ENCODE results near the gene MRPL40. TPM values are rescaled to one million over a fixed set of nuclear protein-coding genes. Genes with fewer than 3 reads are reported as not detected.

The MRPL40 gene
- total RNA-seq, 1 experiment from 2014 or later, result 65.2 TPM

DNA sequence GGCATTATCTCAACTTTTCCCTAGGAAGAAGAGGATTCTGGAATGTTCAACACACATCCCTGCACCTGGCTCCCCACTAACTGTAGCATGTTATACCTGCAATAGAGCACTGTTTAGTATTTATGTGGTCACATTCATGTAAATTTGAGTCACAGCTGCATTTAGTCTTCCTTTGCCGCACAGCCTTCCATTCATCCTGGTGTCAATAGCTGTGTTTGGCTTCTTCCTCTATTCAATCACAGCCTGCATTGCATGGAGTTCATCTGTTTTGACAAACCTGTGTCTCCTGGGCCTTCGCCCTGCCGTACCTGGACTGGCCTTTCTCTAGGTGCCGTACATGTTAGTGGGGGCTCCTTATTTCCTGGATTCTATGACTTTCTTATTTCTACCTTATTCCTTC is 19.2 kb downstream of the MRPL40 start:
- H3K4me1 ChIP-seq (replicated peaks), result peaks cover 33% of the 10 kb centered on the region
- H3K27ac ChIP-seq, result no peak overlapping the region
- no peaks in the 10 kb centered on the region for H3K9me3 ChIP-seq (replicated peaks)
- peaks cover 87% of the 10 kb centered on the region for H3K36me3 ChIP-seq
- H3K27me3 ChIP-seq (replicated peaks), result no peaks in the 10 kb centered on the region
- no peak for DNase-seq (ENCODE audit: low read depth in 1 of 2, low spot score in 2 of 2)
- H3K4me3 ChIP-seq, result no peak overlapping the region

DNA sequence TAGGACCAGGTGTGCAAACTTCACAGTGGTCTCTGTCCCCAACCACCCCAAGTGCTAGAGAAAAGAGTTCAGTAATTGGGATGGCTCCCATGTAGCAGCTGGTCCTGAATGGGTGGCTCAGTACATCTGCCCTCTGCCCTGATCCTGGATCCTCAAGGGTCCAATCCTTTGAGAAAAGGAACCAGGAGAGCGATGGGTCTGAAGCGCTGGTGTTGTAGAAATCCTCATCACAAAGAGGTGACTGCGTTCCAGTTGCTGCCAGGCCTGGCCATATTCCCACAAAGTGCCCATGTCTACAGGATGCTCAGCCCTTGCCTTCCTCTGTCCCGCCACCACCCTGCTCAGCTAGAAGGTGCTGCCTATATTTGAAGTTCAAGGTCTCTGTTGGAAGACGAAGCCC is 21.4 kb downstream of the MRPL40 start:
- Histone ChIP-seq H3K27me3 (replicated peaks) (no peaks in the 10 kb centered on the region), H3K4me3 (no peak overlapping the region), H3K4me1 (replicated peaks) (peaks cover 40% of the 10 kb centered on the region), H3K9me3 (replicated peaks) (no peaks in the 10 kb centered on the region), H3K36me3 (peaks cover 97% of the 10 kb centered on the region), H3K27ac (no peak overlapping the region)
- no peak for DNase-seq (ENCODE audit: low read depth in 1 of 2, low spot score in 2 of 2)

DNA sequence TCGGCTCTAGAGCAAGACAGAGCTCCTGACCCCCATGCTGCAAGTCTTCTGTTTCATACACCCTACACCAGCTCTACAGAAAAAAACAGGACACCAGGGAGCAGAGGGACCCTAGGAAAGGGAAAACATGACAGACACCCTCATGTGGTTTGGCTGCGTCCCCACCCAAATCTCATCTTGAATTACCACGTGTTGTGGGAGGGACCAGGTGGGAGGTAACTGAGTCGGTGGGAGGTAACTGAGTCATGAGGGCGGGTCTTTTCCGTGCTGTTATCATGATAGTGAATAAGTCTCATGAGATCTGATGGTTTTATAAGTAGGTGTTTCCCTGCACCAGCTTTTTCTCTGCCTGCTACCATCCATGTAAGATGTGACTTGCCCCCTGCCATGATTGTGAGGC is 21.8 kb downstream of the MRPL40 start:
- peaks cover 39% of the 10 kb centered on the region for H3K4me1 ChIP-seq (replicated peaks)
- H3K27ac ChIP-seq, result no peak overlapping the region
- no peaks in the 10 kb centered on the region for H3K9me3 ChIP-seq (replicated peaks)
- no peak for DNase-seq (ENCODE audit: low read depth in 1 of 2, low spot score in 2 of 2)
- H3K4me3 ChIP-seq, result no peak overlapping the region
- H3K36me3 ChIP-seq, result peaks cover 97% of the 10 kb centered on the region
- no peaks in the 10 kb centered on the region for H3K27me3 ChIP-seq (replicated peaks)

DNA sequence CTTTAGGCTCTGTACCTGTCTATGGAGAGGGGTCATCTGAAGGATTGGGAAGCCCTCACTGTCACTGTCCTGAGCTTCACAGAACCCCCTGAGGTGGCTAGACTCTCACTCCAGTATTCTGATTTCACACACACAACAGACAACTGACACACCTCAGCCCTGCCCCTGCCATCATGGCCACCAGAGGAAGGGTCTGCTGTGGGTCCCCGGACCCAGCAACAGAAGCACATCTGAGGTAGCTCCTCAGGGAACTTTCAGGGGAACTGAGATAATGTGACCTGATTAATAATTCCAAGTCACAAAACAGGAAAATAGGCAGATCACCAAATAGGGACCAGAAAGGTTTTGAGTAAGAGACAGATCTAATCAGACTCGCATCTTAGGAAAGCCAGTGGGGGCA is 22.7 kb downstream of the MRPL40 start:
- H3K4me3 ChIP-seq, result no peak overlapping the region
- peak overlapping the region; percentile 82 for H3K27ac ChIP-seq
- no peak for DNase-seq (ENCODE audit: low read depth in 1 of 2, low spot score in 2 of 2)
- no peaks in the 10 kb centered on the region for H3K27me3 ChIP-seq (replicated peaks)
- H3K9me3 ChIP-seq (replicated peaks), result no peaks in the 10 kb centered on the region
- peaks cover 39% of the 10 kb centered on the region for H3K4me1 ChIP-seq (replicated peaks)
- peaks cover 93% of the 10 kb centered on the region for H3K36me3 ChIP-seq

DNA sequence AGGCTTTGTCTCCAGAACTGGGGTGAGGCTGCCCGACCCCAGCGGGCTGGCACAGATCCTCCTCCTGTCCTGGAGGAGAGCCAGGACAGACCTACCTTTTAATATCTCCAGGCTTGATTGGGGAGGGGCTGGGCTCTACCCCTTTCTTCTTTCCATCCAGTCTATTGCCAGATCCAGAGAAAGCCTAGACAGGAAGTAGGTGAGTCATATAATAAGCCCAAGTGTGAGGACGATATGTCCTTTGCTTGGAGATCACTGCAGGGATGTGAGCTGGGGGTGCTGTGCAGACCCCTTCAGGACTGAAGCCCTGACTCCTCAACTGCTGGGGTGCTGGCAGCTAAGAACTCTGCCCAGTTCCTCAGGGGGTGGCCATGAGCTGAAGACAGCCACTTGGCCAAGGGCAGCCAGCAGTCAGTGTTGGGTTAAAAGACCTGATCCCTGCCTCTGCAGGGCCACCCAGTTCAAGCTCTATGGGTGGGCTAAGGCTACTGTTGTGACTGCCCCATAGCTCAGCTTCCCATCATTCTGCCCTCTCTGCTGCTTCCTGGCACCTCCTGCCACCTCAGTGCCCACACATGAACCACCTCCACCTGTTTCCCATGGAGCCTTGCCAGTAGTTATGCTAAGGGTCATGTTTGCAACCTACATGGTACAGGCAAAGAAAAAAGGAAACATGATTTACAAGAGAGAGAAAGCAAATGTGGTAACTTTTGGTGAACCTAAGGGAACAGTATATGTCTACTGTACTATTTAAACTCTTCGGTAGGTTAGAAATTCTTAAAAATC is 23.4 kb downstream of the MRPL40 start:
- Histone ChIP-seq H3K27ac (peak overlapping the region; percentile 82), H3K36me3 (peaks cover 90% of the 10 kb centered on the region), H3K9me3 (replicated peaks) (no peaks in the 10 kb centered on the region), H3K27me3 (replicated peaks) (no peaks in the 10 kb centered on the region), H3K4me3 (no peak overlapping the region), H3K4me1 (replicated peaks) (peaks cover 39% of the 10 kb centered on the region)
- peak; percentile 64 to 86 for DNase-seq (ENCODE audit: low read depth in 1 of 2, low spot score in 2 of 2)

DNA sequence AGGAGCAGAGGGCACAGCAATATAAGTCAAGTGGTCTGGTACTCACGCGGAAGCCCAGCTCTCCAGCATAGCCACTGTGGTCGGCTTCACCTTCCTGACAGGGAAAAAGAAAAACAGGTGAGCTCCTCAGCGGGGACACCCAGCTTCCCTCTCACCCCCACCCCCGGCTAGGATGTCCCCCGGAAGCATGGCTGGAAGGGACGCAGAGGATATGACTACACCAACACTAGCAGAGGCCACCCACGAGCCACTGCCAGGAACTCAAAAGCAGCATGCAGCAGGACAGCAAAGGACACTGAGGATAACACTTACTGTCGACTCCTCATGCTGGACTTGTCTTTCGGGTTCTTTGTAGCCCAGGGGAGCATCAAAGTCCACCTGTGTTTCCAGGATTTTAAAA is 24.2 kb downstream of the MRPL40 start:
- no peaks in the 10 kb centered on the region for H3K9me3 ChIP-seq (replicated peaks)
- no peaks in the 10 kb centered on the region for H3K27me3 ChIP-seq (replicated peaks)
- peaks cover 91% of the 10 kb centered on the region for H3K36me3 ChIP-seq
- no peak overlapping the region for H3K4me3 ChIP-seq
- peak overlapping the region; percentile 82 for H3K27ac ChIP-seq
- DNase-seq (ENCODE audit: low read depth in 1 of 2, low spot score in 2 of 2), result peak; percentile 60 to 83
- peaks cover 39% of the 10 kb centered on the region for H3K4me1 ChIP-seq (replicated peaks)

DNA sequence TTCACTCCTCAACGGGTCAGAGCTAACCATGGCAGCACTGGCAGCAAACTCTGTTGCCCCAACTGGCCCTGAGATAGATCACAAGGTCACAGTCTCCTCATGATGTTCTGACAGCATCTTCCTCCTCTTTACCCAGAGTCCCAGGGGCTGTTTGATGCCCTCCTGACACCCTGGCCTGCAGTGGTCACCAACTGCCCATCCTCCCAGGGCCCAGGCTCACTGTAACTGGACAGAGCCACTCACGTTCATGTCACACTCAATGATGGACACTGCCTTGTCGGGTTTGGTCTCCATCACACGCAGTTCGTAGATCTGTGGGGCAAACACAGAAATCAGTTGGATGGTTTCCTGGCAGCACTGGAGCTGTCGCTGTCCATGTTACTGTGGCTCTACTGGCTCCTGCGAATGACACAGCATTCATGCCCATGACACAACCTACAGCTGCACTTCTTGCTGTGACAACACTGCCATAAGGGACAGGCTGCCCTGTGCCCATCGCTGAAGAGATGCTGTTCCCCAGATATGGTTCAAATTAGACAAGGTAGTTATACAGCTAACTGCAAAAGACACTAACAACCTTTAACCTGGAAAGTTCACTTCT is 25.6 kb downstream of the MRPL40 start:
- no peak overlapping the region for H3K27ac ChIP-seq
- H3K4me1 ChIP-seq (replicated peaks), result peaks cover 41% of the 10 kb centered on the region
- no peak for DNase-seq (ENCODE audit: low read depth in 1 of 2, low spot score in 2 of 2)
- no peaks in the 10 kb centered on the region for H3K9me3 ChIP-seq (replicated peaks)
- peaks cover 88% of the 10 kb centered on the region for H3K36me3 ChIP-seq
- H3K4me3 ChIP-seq, result no peak overlapping the region
- H3K27me3 ChIP-seq (replicated peaks), result no peaks in the 10 kb centered on the region

DNA sequence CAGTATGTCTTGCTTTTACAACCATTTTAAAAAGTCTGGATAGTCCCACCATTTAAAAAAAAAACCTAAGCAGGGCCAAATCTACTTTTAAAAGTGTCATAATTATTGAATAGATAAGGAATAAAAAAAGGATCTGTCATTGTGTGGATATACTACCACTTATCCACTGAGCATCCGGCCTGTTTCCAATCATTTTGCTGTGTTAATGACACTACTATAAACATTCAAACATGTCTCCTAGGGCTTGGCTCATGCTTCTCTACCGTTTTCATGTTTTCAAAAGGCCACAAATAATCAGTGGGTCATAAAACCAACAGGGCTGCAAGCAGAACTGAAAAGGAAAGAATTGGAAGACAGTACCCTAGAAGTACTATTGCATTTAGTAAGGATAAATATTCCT is 27.7 kb downstream of the MRPL40 start:
- H3K9me3 ChIP-seq (replicated peaks), result no peaks in the 10 kb centered on the region
- H3K4me3 ChIP-seq, result no peak overlapping the region
- H3K4me1 ChIP-seq (replicated peaks), result peaks cover 54% of the 10 kb centered on the region
- peaks cover 82% of the 10 kb centered on the region for H3K36me3 ChIP-seq
- H3K27me3 ChIP-seq (replicated peaks), result no peaks in the 10 kb centered on the region
- no peak overlapping the region for H3K27ac ChIP-seq
- DNase-seq (ENCODE audit: low read depth in 1 of 2, low spot score in 2 of 2), result no peak

DNA sequence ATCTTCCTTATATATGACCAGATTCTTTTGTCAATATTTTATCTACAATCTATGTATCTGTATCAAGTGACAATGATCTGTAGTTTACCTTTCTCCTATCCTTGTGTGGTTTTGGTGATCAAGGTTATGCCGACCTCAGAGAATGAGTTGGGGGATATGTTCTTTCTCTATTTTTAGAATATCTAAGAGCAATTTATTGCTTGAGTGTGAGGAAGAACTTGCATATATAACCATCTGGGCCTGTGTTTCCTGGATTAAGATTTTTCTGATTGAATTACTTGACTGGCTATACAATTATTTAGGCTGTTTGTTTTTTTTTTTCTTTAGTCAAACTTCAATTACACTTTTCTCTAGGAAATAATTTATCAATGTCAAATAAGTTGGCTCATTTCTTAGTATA is 29.2 kb downstream of the MRPL40 start:
- H3K36me3 ChIP-seq, result peaks cover 82% of the 10 kb centered on the region
- H3K9me3 ChIP-seq (replicated peaks), result no peaks in the 10 kb centered on the region
- no peak overlapping the region for H3K27ac ChIP-seq
- no peak for DNase-seq (ENCODE audit: low read depth in 1 of 2, low spot score in 2 of 2)
- H3K4me3 ChIP-seq, result no peak overlapping the region
- no peaks in the 10 kb centered on the region for H3K27me3 ChIP-seq (replicated peaks)
- peaks cover 41% of the 10 kb centered on the region for H3K4me1 ChIP-seq (replicated peaks)

DNA sequence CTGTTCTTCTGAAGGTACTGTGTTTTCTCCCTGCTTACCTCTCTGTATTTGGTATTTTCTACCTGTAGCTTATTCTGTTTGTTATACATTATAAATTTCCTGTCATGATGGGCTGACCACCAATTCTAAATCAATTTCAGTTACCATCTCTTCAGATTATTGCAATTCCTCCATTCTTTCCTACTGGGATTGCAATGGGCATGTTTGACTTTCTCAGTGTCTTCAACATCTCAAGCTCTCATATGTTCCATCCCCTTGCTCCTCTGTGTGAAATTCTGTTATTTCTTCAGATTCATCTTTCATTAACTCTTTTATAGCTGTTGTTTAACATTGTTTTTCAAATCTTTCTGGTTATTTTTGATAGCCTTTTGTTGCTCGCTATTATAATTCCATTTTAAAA is 30.7 kb downstream of the MRPL40 start:
- Histone ChIP-seq H3K27me3 (replicated peaks) (no peaks in the 10 kb centered on the region), H3K36me3 (peaks cover 82% of the 10 kb centered on the region), H3K9me3 (replicated peaks) (no peaks in the 10 kb centered on the region), H3K4me3 (no peak overlapping the region), H3K4me1 (replicated peaks) (peaks cover 26% of the 10 kb centered on the region), H3K27ac (peak overlapping the region; percentile 9)
- DNase-seq (ENCODE audit: low read depth in 1 of 2, low spot score in 2 of 2), result no peak

DNA sequence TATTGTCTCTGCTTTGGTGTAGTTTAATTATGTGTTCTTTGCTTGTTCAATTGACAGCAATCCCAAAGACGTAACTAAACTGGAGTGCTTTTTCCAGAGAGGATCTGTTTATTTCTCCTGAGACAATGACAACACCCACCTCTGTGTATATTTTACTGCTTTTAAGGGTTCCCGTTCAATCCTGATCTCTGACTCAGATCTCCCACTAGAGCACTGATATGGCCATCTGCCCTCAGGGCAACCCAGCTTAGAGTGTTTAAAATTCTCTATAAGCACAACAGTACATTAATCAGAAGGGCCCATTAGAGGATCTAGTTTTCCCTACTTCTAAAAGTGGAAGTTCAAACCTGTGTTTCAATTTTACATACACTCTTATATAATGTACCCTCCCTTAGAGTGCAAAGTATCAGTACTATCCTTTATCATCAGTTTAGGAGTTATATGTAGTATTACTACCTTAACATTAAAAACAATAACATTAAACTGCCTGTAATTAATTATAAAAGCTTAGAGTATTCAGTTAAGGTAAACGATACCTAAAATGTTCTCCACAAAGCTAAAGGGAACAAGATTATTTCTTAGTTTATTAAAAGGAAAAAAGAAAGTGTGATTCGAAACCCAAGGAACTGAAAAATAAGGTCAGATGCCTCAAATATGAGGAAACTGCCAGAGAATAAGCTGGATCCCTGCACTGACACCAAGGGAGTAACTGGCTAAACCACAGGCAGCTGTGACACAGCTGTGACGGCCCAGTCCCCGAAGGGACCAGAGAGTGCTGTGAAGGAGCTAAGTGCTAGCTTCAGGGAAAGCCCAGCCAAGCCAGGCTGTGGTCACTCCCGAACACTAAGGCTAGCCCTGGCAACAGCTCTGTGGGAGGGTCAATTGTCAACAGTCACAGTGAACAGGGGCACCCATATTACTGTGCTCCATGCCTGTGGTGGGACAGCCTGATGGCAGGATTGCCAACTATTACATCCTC is 31.4 kb downstream of the MRPL40 start:
- peak; percentile 83 for DNase-seq (ENCODE audit: low read depth in 1 of 2, low spot score in 2 of 2)
- H3K9me3 ChIP-seq (replicated peaks), result no peaks in the 10 kb centered on the region
- peaks cover 24% of the 10 kb centered on the region for H3K4me1 ChIP-seq (replicated peaks)
- no peaks in the 10 kb centered on the region for H3K27me3 ChIP-seq (replicated peaks)
- peak overlapping the region; percentile 44 for H3K27ac ChIP-seq
- H3K4me3 ChIP-seq, result no peak overlapping the region
- peaks cover 82% of the 10 kb centered on the region for H3K36me3 ChIP-seq

DNA sequence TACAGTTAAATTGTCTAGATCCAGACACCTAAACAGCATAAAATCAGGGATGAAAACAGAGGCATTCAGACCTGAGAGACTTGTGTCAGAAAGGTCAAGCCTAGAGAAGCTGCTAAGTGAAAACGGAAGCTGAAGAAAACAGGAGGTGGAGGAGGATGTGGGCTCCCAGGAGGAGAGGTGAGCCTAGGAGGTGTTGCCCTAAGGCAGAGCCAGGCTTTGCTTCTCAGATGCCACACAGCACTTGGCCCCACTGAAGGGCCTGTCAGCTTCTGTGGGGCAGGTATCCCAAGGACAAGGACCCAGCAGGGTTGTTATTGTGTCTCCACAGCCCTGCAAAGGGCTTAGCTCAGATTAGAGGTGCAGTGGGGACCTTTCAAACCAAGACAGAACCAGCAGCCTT is 32.2 kb downstream of the MRPL40 start:
- peak overlapping the region; percentile 44 for H3K27ac ChIP-seq
- peaks cover 24% of the 10 kb centered on the region for H3K4me1 ChIP-seq (replicated peaks)
- DNase-seq (ENCODE audit: low read depth in 1 of 2, low spot score in 2 of 2), result no peak
- no peaks in the 10 kb centered on the region for H3K27me3 ChIP-seq (replicated peaks)
- H3K4me3 ChIP-seq, result no peak overlapping the region
- H3K36me3 ChIP-seq, result peaks cover 84% of the 10 kb centered on the region
- H3K9me3 ChIP-seq (replicated peaks), result no peaks in the 10 kb centered on the region

DNA sequence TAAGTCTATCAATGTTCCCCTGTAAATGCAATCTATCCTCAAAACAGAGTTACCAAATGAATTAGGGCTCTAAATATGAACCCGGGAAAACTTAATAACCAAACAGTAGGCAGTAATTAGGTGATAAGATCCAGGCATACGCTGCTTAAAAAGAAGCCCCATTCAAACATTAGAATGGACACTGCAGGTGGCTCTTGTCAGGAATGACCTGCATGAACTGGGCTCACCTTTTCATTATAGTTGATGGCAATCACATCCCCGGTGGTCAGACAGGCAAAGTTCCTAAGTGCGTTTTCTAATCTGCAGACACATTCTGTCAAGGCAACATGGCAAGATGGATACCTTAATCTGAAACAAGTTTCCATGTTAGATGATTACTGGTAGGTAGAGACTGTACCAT is 32.6 kb downstream of the MRPL40 start:
- Histone ChIP-seq H3K4me3 (no peak overlapping the region), H3K4me1 (replicated peaks) (peaks cover 24% of the 10 kb centered on the region), H3K27me3 (replicated peaks) (no peaks in the 10 kb centered on the region), H3K9me3 (replicated peaks) (no peaks in the 10 kb centered on the region), H3K36me3 (peaks cover 86% of the 10 kb centered on the region), H3K27ac (no peak overlapping the region; the same call in 1 of the 2 replicates)
- no peak for DNase-seq (ENCODE audit: low read depth in 1 of 2, low spot score in 2 of 2)
